Upper lobe of left lung (tissue), 6 donors: ENCODE measurements around the gene MRTO4. TPM values are rescaled to one million over a fixed set of nuclear protein-coding genes. Genes with fewer than 3 reads are reported as not detected.
"Not testable (repeated sequence)": the region's sequence is repeated elsewhere in the genome, so short reads cannot be mapped to it uniquely, and the experiment has no call there.

Experiments
- ATAC-seq, 2 donors: fragments of 200-7000 bp; cut with Tn5 transposase; one replicate each; pipeline ENCODE4 v1.9.1; 2022; ENCODE audit warnings: mild to moderate bottlenecking in 2 of 2, moderate library complexity in 2 of 2; ENCODE audit not compliant: low FRiP score in 2 of 2
- DNase-seq, 2 donors: peaks; one replicate each; pipeline ENCODE4 v3.0.0-alpha.2; 2019 to 2020
- H3K27ac ChIP-seq, 4 donors: fragments of 200-600 bp; sonication (generic); one replicate each; pipeline ENCODE4 v1.5.1; 2016 to 2019
- H3K27me3 ChIP-seq, 4 donors: fragments of 200-600 bp; sonication (generic); one replicate each; pipeline ENCODE4 v1.5.1; 2017 to 2019
- H3K36me3 ChIP-seq, 4 donors: fragments of 200-600 bp; sonication (generic); one replicate each; pipeline ENCODE4 v1.5.1; 2016 to 2019
- H3K4me1 ChIP-seq, 4 donors: fragments of 200-600 bp; sonication (generic); one replicate each; pipeline ENCODE4 v1.5.1; 2018 to 2019
- H3K4me3 ChIP-seq, 4 donors: fragments of 200-600 bp; sonication (generic); one replicate each; pipeline ENCODE4 v1.5.1; 2017 to 2019; ENCODE audit warnings: mild to moderate bottlenecking in 2 of 4, moderate library complexity in 1 of 4
- H3K9me3 ChIP-seq, 4 donors: fragments of 200-600 bp; sonication (generic); one replicate each; pipeline ENCODE4 v1.5.1; 2018 to 2019
- EP300 ChIP-seq, 4 donors: sonication (generic); formaldehyde crosslinking; IDR thresholded peaks; one replicate each; pipeline ENCODE4 v1.5.1; 2017; ENCODE audit warnings: antibody characterized with exemption in 4 of 4, control low read depth in 2 of 4
- POLR2A ChIP-seq, 4 donors: fragments of 450-650 bp; IDR thresholded peaks; one replicate each; pipeline ENCODE4 v1.5.1; 2016 to 2017; ENCODE audit warnings: antibody characterized with exemption in 4 of 4, mild to moderate bottlenecking in 2 of 4
- POLR2AphosphoS5 ChIP-seq, 2 donors: sonication (generic); formaldehyde crosslinking; IDR thresholded peaks; one replicate each; pipeline ENCODE4 v1.5.1; 2017; ENCODE audit warnings: antibody characterized with exemption in 2 of 2
- WGBS, 2 donors: methylation state at CpG; one replicate each; pipeline ENCODE4 v1.1.5; 2017 to 2018; 5-methylcytosine and 5-hydroxymethylcytosine counted together
- total RNA-seq, 6 donors: library from RNA; depleted of rRNA in 4 of 6; stranded (reverse); fragments of >200 nt in 4 of 6; gene quantifications; one replicate each; pipeline versions ENCODE4 v1.1.0 to v1.2.1, GENCODE V29; 2016 to 2021
- TF ChIP-seq, protein P1 (sequence below), 6 experiments: fragments of 450-650 bp in 4 of 6; fragments of 200-600 bp in 2 of 6; sonication (generic) in 2 of 6; IDR thresholded peaks; one replicate each; pipeline ENCODE4 v1.5.1; 2016 to 2019; ENCODE audit warnings: antibody characterized with exemption in 6 of 6
- donor health status: DM: no; HTN: no; CAD: no; lungs with moderate emphysema.
- donor health status: DM: no; HTN: yes; CAD: no; lungs with severe emphysema.

Gene MRTO4
- total RNA-seq, 6 donors from 2014 or later, result 7.3 to 31.8 (median 13.9) TPM

DNA sequence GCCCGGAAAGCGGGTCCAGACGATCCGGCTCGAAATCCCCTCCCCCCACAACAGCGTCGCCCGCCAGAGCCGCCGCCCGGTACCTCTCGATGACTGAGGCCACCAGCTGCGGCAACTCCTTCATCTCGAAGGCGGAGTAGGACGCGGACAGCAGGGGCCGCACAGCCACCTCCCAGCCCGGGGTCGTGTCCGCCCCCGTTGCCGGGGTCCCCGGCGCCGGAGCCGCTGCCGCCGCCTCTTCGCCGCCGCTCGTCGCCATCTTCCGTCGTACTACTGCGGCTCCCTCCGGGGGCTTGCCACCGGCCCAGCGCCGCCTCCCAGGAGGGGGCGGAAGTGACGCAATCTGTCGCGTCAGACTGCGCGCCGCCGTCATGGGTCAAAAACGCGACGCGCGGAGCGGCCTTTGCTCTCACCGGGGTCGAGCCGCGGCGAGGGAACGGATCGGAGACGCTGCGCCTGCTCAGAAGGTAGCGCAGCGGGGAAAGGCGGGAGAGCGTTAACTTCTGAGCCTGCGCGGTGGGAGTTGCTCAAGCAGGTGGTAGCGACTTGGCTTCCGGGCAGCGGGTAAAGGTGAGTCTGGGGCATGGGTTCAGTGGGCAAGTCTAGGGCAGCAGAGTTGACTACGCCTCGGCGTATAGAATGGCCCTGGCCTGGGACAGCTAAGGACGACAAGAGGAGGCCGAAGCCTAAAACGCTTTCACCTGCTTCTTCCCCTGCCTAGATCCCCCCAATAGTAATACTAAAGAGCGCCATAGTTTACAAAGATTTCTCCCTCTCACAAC, 41.4 kb upstream of the MRTO4 start, which contains the start of gene UBR4:
TSS of gene UBR4 (minus strand) at position 277 of the 782 bp plus-strand sequence. CDS start at position 259, 18 bp downstream.
- peak within 1 kb of the TSS; percentile 93 to 99 (median 97) for H3K27ac ChIP-seq
- peaks cover 30 to 66% (median 39%) of the 10 kb centered on the region in 4 donors for H3K4me1 ChIP-seq
- ATAC-seq, result peak; percentile 98 to 99
- DNase-seq, result peak; percentile 95 to 99
- H3K4me3 ChIP-seq, result peak within 1 kb of the TSS; percentile 87 to 97 (median 92)
- peak in 3 of 4 donors; percentile 93 to 97 (median 97) for TF ChIP-seq POLR2A (IDR thresholded peaks at IDR 0.05)
- peak; percentile 98 for TF ChIP-seq POLR2AphosphoS5 (IDR thresholded peaks at IDR 0.05)
- TF ChIP-seq, protein P1, sequence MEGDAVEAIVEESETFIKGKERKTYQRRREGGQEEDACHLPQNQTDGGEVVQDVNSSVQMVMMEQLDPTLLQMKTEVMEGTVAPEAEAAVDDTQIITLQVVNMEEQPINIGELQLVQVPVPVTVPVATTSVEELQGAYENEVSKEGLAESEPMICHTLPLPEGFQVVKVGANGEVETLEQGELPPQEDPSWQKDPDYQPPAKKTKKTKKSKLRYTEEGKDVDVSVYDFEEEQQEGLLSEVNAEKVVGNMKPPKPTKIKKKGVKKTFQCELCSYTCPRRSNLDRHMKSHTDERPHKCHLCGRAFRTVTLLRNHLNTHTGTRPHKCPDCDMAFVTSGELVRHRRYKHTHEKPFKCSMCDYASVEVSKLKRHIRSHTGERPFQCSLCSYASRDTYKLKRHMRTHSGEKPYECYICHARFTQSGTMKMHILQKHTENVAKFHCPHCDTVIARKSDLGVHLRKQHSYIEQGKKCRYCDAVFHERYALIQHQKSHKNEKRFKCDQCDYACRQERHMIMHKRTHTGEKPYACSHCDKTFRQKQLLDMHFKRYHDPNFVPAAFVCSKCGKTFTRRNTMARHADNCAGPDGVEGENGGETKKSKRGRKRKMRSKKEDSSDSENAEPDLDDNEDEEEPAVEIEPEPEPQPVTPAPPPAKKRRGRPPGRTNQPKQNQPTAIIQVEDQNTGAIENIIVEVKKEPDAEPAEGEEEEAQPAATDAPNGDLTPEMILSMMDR (IDR thresholded peaks at IDR 0.05), result peak in 3 of 6 experiments; percentile 21 to 41 (median 33)
- TF ChIP-seq EP300 (IDR thresholded peaks at IDR 0.05), result peak in 1 of 4 donors; percentile 68
- 1% methylated on average over 32 to 76 of the region's 80 CpGs for WGBS, 2 donors
- peaks cover 0 to 13% (median 2%) of the 10 kb centered on the region in 4 donors for H3K36me3 ChIP-seq
- H3K27me3 ChIP-seq, result no peaks in the 10 kb centered on the region
- H3K9me3 ChIP-seq, result no peaks in the 10 kb centered on the region

DNA sequence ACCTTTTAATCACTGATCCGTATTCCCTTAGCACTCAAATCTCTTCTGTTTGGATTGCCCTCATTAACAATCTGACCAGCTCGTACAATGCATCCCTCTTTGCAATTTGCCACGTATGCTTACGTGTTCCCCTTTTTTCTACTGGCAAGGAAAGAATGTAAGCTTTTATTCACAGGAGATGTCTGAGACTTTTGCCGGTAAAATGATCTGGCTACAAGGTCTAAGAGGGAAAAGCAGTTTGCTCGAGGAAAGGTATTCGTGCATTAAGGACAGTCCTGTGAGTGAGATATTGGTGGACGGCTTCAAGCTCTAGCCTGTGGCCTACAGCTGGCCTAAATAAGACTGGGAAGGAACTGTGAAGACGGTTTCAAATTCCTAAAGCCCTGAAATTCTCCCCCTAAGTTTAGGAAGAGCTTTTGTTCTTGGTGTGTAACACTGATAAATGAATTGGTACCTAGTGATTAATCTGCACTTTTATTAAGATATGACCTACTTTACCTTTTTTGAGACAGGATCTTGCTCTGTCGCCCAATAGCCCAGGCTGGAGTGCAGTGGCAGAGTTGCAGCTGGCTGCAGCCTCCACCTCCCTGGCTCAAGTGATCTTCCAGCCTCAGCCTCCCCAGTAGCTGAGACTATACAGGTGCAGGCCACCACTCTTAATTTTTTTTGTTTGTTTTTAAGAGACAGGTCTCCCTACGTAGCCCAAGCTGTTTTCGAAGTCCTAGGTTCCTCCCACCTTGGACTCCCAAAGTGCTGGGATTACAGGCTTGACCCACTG, 40.6 kb upstream of the MRTO4 start:
- no peaks in the 10 kb centered on the region for H3K27me3 ChIP-seq
- peaks cover 27 to 61% (median 38%) of the 10 kb centered on the region in 4 donors for H3K4me1 ChIP-seq
- TF ChIP-seq POLR2A (IDR thresholded peaks at IDR 0.05), result no peak
- no peak for TF ChIP-seq POLR2AphosphoS5 (IDR thresholded peaks at IDR 0.05)
- TF ChIP-seq EP300 (IDR thresholded peaks at IDR 0.05), result no peak
- TF ChIP-seq, protein P1 (IDR thresholded peaks at IDR 0.05), result no peak
- ATAC-seq, result peak in 1 of 2 donors; percentile 1
- WGBS, 2 donors, result 19 to 21% methylated on average over 12 of the region's 12 CpGs
- DNase-seq, result no peak
- peak overlapping the region; percentile 93 to 99 (median 97) for H3K27ac ChIP-seq
- H3K4me3 ChIP-seq, result peak overlapping the region; percentile 87 to 97 (median 92)
- H3K9me3 ChIP-seq, result no peaks in the 10 kb centered on the region
- H3K36me3 ChIP-seq, result peaks cover 0 to 16% (median 2%) of the 10 kb centered on the region in 4 donors

DNA sequence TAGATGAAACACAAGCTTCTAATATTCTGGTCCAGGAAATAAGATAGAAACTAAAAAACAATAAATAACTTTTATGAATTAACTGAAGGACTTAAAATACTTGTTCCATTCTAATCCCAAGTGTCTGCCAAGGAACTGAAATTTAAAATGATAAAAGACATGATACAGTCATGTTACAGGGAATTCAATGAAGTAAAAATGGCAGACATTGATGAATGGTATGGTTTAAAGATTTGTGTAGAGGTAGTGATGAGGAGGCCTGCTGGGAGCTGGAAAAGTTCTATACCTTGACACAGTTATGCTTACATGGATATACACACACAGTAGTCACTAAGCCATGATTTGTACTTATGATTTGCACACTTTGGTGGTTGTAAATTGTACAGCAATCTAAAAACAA, 39.4 kb upstream of the MRTO4 start:
- DNase-seq (no peak), ATAC-seq (no peak)
- Histone ChIP-seq H3K36me3 (peaks cover 0 to 24% (median 6%) of the 10 kb centered on the region in 4 donors), H3K27me3 (no peaks in the 10 kb centered on the region), H3K27ac (no peak overlapping the region), H3K9me3 (no peaks in the 10 kb centered on the region), H3K4me3 (no peak overlapping the region), H3K4me1 (peaks cover 27 to 49% (median 34%) of the 10 kb centered on the region in 4 donors)
- TF ChIP-seq EP300 (IDR thresholded peaks at IDR 0.05), result no peak
- TF ChIP-seq, protein P1 (IDR thresholded peaks at IDR 0.05), result no peak
- TF ChIP-seq POLR2AphosphoS5 (IDR thresholded peaks at IDR 0.05), result no peak
- no peak for TF ChIP-seq POLR2A (IDR thresholded peaks at IDR 0.05)

- ATAC-seq, result no peak
- no peaks in the 10 kb centered on the region for H3K27me3 ChIP-seq
- H3K9me3 ChIP-seq, result no peaks in the 10 kb centered on the region
- H3K27ac ChIP-seq, result no peak overlapping the region
- no peak overlapping the region for H3K4me3 ChIP-seq
- peaks cover 2 to 38% (median 8%) of the 10 kb centered on the region in 4 donors for H3K36me3 ChIP-seq
- peaks cover 18 to 36% (median 24%) of the 10 kb centered on the region in 4 donors for H3K4me1 ChIP-seq
- TF ChIP-seq POLR2AphosphoS5 (IDR thresholded peaks at IDR 0.05) (no peak), EP300 (IDR thresholded peaks at IDR 0.05) (no peak), POLR2A (IDR thresholded peaks at IDR 0.05) (no peak)
- TF ChIP-seq, protein P1 (IDR thresholded peaks at IDR 0.05), result no peak
- no peak for DNase-seq
- 97 to 100% methylated on average over 1 of the region's 1 CpG for WGBS, 2 donors
These were observed 38.0 kb upstream of the MRTO4 start for GRCh38 chr1:19213580-19213979.

DNA sequence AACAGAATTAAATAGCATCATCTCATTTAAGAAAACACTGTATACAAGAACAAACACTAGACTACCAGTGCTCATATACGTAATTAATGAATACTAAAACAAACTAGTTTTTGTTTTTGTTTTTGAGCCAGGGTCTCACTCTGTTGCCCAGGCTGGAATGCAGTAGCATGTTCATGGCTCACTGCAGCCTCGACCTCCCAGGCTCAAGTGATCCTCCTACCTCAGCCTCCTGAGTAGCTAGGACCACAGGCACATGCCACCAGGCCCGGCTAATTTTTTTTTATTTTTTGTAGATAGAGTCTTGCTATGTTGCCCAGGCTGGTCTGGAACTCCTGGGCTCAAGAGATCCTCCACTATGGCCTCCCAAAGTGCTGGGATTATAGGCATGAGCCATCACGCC, 35.0 kb upstream of the MRTO4 start:
- 91 to 99% methylated on average over 4 of the region's 4 CpGs for WGBS, 2 donors
- not testable (repeated sequence) for H3K27ac ChIP-seq, H3K27me3 ChIP-seq, ATAC-seq, H3K4me3 ChIP-seq, H3K9me3 ChIP-seq, DNase-seq
- Histone ChIP-seq H3K36me3 (peaks cover 16 to 68% (median 25%) of the 10 kb centered on the region in 4 donors), H3K4me1 (peaks cover 7 to 18% (median 10%) of the 10 kb centered on the region in 4 donors)
